Measurements from ENCODE around the gene UCN2. TPM values are rescaled to one million over a fixed set of nuclear protein-coding genes. Genes with fewer than 3 reads are reported as not detected.

The UCN2 gene
- total and polyA plus RNA-seq, 9 of the 15 experiments (the other 6 are each of a cell fraction or from before 2014, with no cell fraction given), result 0.08 to 0.11 TPM; not detected in 7

DNA sequence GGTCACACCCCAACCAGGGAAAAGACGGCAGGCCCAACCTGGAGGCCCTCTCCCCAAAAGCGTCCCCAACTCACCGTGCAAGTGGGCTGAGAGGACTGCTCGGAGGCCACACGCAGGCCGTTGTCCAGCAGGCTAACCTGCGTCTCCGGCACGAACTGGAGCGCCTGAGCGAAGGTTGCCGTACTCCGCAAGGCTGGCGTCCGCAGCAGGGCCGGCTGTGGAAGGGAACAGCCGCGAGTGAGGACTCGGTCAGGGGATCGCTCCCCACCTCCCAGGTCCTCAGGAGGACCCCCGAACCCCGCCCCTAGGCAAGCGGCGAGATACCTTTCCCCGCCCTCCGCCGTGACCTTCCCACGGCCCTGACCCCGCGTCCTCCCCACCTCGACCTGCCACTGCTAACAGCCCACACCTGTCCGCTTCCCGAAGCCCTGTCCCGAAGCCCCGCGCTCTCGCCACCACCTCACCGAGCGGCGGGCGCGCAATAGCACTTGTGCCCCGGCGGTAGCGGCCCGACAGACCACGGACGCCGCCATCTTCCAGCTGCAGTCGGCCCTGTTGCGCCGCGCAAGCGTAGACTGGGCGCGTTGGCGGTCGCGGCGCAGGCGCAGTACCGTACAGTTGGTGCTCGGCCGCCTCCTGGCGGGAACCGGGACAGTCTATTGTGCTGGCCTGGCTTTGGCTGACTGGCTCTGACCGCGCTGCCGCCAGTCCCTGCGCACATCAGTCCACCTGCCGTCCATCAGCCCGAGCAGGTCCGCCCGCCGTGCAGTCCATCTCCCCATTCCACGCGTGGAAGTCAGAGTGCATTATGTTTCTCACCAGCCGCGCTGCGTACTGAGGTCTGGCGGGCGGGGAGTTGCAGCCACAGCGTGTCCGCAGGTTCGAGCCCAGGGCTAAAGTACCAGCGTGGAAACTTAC lies 45.8 kb upstream of the UCN2 start, which contains the start of gene UQCRC1 (continued):
- TF ChIP-seq, protein P1, sequence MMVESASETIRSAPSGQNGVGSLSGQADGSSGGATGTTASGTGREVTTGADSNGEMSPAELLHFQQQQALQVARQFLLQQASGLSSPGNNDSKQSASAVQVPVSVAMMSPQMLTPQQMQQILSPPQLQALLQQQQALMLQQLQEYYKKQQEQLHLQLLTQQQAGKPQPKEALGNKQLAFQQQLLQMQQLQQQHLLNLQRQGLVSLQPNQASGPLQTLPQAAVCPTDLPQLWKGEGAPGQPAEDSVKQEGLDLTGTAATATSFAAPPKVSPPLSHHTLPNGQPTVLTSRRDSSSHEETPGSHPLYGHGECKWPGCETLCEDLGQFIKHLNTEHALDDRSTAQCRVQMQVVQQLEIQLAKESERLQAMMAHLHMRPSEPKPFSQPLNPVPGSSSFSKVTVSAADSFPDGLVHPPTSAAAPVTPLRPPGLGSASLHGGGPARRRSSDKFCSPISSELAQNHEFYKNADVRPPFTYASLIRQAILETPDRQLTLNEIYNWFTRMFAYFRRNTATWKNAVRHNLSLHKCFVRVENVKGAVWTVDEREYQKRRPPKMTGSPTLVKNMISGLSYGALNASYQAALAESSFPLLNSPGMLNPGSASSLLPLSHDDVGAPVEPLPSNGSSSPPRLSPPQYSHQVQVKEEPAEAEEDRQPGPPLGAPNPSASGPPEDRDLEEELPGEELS (CRISPR knock-in tag; IDR thresholded peaks at IDR 0.05; ENCODE audit: borderline replicate concordance), result no peak
- TF ChIP-seq MTF1 (CRISPR knock-in tag; IDR thresholded peaks at IDR 0.05; ENCODE audit: borderline replicate concordance) (no peak), ZNF780A (CRISPR knock-in tag; IDR thresholded peaks at IDR 0.05) (no peak), ARHGAP35 (IDR thresholded peaks at IDR 0.05; ENCODE audit: partially characterized antibody) (no peak), SMARCC2 (IDR thresholded peaks at IDR 0.05; ENCODE audit: low read depth) (no peak), BCOR (IDR thresholded peaks at IDR 0.05) (0 out of 2 replicates have a peak, but pooled peaks have one; percentile 27), LEF1 (IDR thresholded peaks at IDR 0.05) (no peak), CHD1 (IDR thresholded peaks at IDR 0.05; ENCODE audit: low read length) (peak; percentile 74), ZNF23 (CRISPR knock-in tag; IDR thresholded peaks at IDR 0.05) (no peak), GTF2F1 (IDR thresholded peaks at IDR 0.05; ENCODE audit: low read depth, low read length) (no peak), TAF9B (IDR thresholded peaks at IDR 0.05; ENCODE audit: partially characterized antibody) (peak; percentile 85)
- TF ChIP-seq, protein P2, sequence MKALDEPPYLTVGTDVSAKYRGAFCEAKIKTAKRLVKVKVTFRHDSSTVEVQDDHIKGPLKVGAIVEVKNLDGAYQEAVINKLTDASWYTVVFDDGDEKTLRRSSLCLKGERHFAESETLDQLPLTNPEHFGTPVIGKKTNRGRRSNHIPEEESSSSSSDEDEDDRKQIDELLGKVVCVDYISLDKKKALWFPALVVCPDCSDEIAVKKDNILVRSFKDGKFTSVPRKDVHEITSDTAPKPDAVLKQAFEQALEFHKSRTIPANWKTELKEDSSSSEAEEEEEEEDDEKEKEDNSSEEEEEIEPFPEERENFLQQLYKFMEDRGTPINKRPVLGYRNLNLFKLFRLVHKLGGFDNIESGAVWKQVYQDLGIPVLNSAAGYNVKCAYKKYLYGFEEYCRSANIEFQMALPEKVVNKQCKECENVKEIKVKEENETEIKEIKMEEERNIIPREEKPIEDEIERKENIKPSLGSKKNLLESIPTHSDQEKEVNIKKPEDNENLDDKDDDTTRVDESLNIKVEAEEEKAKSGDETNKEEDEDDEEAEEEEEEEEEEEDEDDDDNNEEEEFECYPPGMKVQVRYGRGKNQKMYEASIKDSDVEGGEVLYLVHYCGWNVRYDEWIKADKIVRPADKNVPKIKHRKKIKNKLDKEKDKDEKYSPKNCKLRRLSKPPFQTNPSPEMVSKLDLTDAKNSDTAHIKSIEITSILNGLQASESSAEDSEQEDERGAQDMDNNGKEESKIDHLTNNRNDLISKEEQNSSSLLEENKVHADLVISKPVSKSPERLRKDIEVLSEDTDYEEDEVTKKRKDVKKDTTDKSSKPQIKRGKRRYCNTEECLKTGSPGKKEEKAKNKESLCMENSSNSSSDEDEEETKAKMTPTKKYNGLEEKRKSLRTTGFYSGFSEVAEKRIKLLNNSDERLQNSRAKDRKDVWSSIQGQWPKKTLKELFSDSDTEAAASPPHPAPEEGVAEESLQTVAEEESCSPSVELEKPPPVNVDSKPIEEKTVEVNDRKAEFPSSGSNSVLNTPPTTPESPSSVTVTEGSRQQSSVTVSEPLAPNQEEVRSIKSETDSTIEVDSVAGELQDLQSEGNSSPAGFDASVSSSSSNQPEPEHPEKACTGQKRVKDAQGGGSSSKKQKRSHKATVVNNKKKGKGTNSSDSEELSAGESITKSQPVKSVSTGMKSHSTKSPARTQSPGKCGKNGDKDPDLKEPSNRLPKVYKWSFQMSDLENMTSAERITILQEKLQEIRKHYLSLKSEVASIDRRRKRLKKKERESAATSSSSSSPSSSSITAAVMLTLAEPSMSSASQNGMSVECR (CRISPR knock-in tag; IDR thresholded peaks at IDR 0.05), result no peak; the same call in 1 of the 2 replicates
- TF ChIP-seq, protein P3, sequence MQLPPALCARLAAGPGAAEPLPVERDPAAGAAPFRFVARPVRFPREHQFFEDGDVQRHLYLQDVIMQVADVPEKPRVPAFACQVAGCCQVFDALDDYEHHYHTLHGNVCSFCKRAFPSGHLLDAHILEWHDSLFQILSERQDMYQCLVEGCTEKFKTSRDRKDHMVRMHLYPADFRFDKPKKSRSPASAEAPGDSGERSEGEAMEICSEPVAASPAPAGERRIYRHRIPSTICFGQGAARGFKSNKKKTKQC (CRISPR knock-in tag; IDR thresholded peaks at IDR 0.05), result peak; percentile 40; the same call in 1 of the 2 replicates
- TF ChIP-seq, protein P4, sequence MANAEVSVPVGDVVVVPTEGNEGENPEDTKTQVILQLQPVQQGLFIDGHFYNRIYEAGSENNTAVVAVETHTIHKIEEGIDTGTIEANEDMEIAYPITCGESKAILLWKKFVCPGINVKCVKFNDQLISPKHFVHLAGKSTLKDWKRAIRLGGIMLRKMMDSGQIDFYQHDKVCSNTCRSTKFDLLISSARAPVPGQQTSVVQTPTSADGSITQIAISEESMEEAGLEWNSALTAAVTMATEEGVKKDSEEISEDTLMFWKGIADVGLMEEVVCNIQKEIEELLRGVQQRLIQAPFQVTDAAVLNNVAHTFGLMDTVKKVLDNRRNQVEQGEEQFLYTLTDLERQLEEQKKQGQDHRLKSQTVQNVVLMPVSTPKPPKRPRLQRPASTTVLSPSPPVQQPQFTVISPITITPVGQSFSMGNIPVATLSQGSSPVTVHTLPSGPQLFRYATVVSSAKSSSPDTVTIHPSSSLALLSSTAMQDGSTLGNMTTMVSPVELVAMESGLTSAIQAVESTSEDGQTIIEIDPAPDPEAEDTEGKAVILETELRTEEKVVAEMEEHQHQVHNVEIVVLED (CRISPR knock-in tag; IDR thresholded peaks at IDR 0.05), result peak; percentile 64
- TF ChIP-seq, protein P5, sequence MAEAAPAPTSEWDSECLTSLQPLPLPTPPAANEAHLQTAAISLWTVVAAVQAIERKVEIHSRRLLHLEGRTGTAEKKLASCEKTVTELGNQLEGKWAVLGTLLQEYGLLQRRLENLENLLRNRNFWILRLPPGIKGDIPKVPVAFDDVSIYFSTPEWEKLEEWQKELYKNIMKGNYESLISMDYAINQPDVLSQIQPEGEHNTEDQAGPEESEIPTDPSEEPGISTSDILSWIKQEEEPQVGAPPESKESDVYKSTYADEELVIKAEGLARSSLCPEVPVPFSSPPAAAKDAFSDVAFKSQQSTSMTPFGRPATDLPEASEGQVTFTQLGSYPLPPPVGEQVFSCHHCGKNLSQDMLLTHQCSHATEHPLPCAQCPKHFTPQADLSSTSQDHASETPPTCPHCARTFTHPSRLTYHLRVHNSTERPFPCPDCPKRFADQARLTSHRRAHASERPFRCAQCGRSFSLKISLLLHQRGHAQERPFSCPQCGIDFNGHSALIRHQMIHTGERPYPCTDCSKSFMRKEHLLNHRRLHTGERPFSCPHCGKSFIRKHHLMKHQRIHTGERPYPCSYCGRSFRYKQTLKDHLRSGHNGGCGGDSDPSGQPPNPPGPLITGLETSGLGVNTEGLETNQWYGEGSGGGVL (CRISPR knock-in tag; IDR thresholded peaks at IDR 0.05), result no peak

Data from K562 (cell line).